Activated CD8-positive, alpha-beta T cell treated with anti-CD3 and anti-CD28 coated beads for 36 hours (primary cell): Measurements from ENCODE around the gene OR2T35. TPM values are rescaled to one million over a fixed set of nuclear protein-coding genes. Genes with fewer than 3 reads are reported as not detected.
"Not testable (repeated sequence)": the region's sequence is repeated elsewhere in the genome, so short reads cannot be mapped to it uniquely, and the experiment has no call there.

Source experiments
- ATAC-seq: fragments of 200-7000 bp; cut with Tn5 transposase; one replicate; pipeline ENCODE4 v1.10.0; 2021; ENCODE audit warnings: mild to moderate bottlenecking, moderate library complexity
- CTCF ChIA-PET: fragments of 350-600 bp; sonication (Branson Sonifier 250); formaldehyde crosslinking; loops from one replicate; lab custom pipeline; 2021; ENCODE audit warnings: antibody characterized with exemption; lab: Charles Lee
- POLR2A ChIA-PET: fragments of 350-600 bp; sonication (Branson Sonifier 250); formaldehyde crosslinking; loops from one replicate; lab custom pipeline; 2021; ENCODE audit warnings: antibody characterized with exemption; lab: Charles Lee
- DNase-seq: peaks from one replicate; pipeline ENCODE4 v3.0.0-alpha.2; 2020
- H3K27ac Mint-ChIP-seq: one replicate; pipeline ENCODE4 v1.8.0; 2021; ENCODE audit warnings: mild to moderate bottlenecking, mixed read lengths
- H3K27me3 Mint-ChIP-seq: one replicate; pipeline ENCODE4 v1.8.0; 2021; ENCODE audit warnings: mixed read lengths
- H3K36me3 Mint-ChIP-seq: one replicate; pipeline ENCODE4 v1.8.0; 2021; ENCODE audit warnings: low read depth, mixed read lengths
- H3K4me1 Mint-ChIP-seq: one replicate; pipeline ENCODE4 v1.8.0; 2021; ENCODE audit warnings: low read depth, mixed read lengths
- H3K4me3 Mint-ChIP-seq: one replicate; pipeline ENCODE4 v1.8.0; 2021; ENCODE audit warnings: mild to moderate bottlenecking, moderate library complexity, mixed read lengths
- H3K9me3 Mint-ChIP-seq: one replicate; pipeline ENCODE4 v1.8.0; 2021; ENCODE audit warnings: mixed read lengths
- intact Hi-C: fragments of 100-400 bp; cut with micrococcal nuclease; formaldehyde crosslinking; loops from one replicate; pipeline ENCODE4 v1.10.0; 2022
- total RNA-seq, 2 experiments: library from RNA; stranded (reverse); gene quantifications; one replicate each; pipeline ENCODE4 v1.2.3, GENCODE V29; 2021
- TF ChIP-seq, protein P1 (sequence below): fragments of 200-600 bp; IDR thresholded peaks from one replicate; pipeline ENCODE4 v1.8.0; 2022; ENCODE audit warnings: antibody characterized with exemption, mild to moderate bottlenecking

Gene OR2T35
- total RNA-seq, 2 experiments from 2014 or later: not detected

DNA sequence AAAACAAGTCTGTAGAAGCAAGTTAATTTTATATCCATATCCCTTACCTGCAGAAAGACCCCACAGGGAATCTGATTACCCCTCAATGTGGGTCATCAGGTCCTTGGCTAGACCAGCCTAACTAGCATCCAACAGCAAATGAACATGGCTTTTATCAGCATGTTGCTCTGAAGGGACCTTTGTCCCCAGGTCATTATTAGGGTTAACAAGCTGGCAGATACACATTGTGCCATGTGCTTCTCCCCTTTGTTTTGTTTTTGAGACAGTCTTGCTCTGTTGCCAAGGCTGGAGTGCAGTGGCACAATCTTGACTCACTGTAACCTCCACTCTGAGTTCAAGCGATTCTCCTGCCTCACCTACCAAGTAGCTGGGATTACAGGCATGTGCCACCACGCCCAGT lies 10.1 kb downstream of the OR2T35 start, which contains the start of gene OR2T11:
Gene OR2T11, minus strand, starts transcription at position 101 of the 400 bp plus-strand sequence. CDS start 7,963 bp downstream, outside the sequence.
- intact Hi-C loops: loop anchor here (5.0 kb wide), 1 partner anchor 178 kb away; no protein-coding TSS in a partner anchor
- H3K4me1 Mint-ChIP-seq, CTCF ChIA-PET: not testable (repeated sequence)

DNA sequence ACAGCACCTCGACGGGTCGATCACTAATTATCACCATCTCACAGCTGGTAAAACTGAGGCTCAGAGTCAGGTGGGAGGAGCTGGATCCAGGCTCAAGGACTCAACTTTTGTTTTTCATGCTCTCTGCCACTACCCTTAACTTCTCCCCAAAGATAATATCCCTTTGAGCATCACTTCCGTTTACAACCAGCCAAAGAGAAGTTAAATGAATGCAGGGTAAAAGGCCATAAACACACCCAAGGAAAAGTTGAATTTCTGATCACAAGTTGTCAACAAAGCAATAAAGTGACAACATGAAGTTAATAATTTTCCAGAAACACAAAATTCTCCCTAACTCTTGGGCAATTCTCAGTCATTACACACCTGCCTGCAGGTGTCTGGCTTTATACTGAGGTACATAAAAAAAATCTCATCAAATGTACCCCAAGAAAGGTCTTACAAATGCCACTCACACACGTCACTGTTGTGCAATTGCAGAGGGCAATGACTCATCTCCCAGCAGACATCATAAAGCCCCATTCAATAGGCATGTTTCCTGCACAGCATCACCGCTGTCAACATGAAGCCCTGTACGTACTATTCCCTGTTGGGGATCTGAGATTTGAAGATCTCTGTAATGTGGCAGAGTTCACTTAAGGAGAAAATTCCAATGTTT lies 13.6 kb downstream of the OR2T35 start:
- Mint-ChIP-seq H3K27ac (no peak overlapping the region), H3K4me1 (no peaks in the 10 kb centered on the region), H3K9me3 (no peaks in the 10 kb centered on the region), H3K4me3 (no peak overlapping the region), H3K27me3 (peaks cover 2% of the 10 kb centered on the region), H3K36me3 (no peaks in the 10 kb centered on the region)
- ChIA-PET POLR2A (no interaction called here), CTCF (interaction anchor here (1.2 kb wide), 1 partner anchor 9 kb away, joined by 5 read pairs; no protein-coding TSS in a partner anchor)
- TF ChIP-seq, protein P1, sequence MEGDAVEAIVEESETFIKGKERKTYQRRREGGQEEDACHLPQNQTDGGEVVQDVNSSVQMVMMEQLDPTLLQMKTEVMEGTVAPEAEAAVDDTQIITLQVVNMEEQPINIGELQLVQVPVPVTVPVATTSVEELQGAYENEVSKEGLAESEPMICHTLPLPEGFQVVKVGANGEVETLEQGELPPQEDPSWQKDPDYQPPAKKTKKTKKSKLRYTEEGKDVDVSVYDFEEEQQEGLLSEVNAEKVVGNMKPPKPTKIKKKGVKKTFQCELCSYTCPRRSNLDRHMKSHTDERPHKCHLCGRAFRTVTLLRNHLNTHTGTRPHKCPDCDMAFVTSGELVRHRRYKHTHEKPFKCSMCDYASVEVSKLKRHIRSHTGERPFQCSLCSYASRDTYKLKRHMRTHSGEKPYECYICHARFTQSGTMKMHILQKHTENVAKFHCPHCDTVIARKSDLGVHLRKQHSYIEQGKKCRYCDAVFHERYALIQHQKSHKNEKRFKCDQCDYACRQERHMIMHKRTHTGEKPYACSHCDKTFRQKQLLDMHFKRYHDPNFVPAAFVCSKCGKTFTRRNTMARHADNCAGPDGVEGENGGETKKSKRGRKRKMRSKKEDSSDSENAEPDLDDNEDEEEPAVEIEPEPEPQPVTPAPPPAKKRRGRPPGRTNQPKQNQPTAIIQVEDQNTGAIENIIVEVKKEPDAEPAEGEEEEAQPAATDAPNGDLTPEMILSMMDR: no peak
- no peak for ATAC-seq
- DNase-seq: no peak
- intact Hi-C loops: loop anchor here (5.0 kb wide), 1 partner anchor 174 kb away; no protein-coding TSS in a partner anchor

More for the DNA sequence above, 10.1 kb downstream of the OR2T35 start, which contains the start of gene OR2T11:
- H3K4me3 Mint-ChIP-seq, DNase-seq, POLR2A ChIA-PET, H3K27ac Mint-ChIP-seq, ATAC-seq, H3K36me3 Mint-ChIP-seq, H3K9me3 Mint-ChIP-seq, H3K27me3 Mint-ChIP-seq: not testable (repeated sequence)

DNA sequence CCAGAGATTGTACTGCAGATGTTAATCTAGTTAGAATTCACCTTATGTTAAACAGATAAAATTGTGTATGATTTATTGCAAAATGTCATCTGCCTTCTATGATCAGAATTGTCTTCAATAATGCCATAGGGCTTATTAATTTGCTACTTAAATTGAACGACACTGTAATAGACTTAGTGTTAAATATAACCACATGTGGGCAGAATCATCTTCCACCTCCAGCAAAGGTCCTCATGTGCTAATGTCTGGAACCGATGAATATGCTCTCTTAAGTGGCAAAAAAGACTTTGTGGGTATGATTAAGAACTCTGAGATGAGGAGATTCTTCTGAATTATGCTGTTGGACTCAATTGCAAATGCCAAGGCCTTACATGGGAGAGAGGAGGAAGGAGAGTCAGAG lies 14.5 kb downstream of the OR2T35 start:
- DNase-seq (no peak), ATAC-seq (no peak)
- Mint-ChIP-seq H3K27me3 (peaks cover 2% of the 10 kb centered on the region), H3K9me3 (no peaks in the 10 kb centered on the region), H3K4me1 (no peaks in the 10 kb centered on the region), H3K4me3 (no peak overlapping the region), H3K27ac (no peak overlapping the region), H3K36me3 (no peaks in the 10 kb centered on the region)
- TF ChIP-seq, protein P1: no peak
- intact Hi-C loops: loop anchor here (5.0 kb wide), 1 partner anchor 173 kb away; no protein-coding TSS in a partner anchor
- CTCF ChIA-PET: interaction anchor here (1.2 kb wide), 1 partner anchor 8 kb away, joined by 5 read pairs; no protein-coding TSS in a partner anchor
- POLR2A ChIA-PET: no interaction called here

DNA sequence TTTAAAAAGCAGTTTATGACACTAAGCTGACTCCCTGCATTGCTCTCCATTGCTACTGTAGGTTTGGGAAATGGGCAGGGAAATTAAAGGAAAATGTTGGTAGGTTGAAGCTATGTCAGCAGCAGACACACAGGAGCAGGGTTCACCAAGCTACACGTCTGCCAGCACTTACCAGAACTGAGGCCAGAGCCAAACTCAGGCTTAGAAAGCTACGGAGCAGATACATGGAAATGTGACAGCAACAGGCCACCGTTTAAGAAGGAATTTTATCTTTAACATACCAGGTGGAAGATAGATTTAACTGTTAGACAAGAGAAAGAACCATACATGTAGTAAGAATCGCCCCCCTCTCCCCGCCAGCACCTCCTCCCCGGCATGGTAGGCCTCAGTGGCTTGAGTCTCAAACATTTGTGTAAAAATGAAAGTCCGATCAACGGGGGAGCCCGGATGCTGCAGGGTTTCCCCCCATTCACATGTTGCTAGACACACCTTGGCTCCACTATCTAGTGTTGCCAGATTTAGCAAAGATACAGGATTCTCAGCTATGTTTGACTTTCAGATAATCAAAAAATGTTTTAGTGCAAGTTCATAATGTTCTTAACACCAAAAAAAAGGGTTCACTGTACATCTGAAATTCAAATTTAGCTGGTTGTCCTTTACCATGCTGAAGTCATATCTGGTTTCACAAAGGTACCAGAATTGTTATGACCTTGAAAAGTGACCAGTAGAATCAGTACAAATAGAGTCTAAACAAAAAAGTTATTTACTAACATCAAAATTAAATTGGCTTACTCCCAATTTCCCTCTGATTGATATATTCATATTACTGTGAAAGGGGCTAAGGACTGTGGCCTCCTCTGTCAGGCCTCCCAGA lies 16.9 kb downstream of the OR2T35 start:
- Mint-ChIP-seq H3K9me3 (no peaks in the 10 kb centered on the region), H3K27me3 (peaks cover 2% of the 10 kb centered on the region), H3K4me1 (no peaks in the 10 kb centered on the region), H3K36me3 (no peaks in the 10 kb centered on the region), H3K27ac (no peak overlapping the region), H3K4me3 (no peak overlapping the region)
- ATAC-seq: no peak
- ChIA-PET POLR2A (no interaction called here), CTCF (interaction anchor here (0.8 kb wide), 1 partner anchor 51 kb away, joined by 3 read pairs; no protein-coding TSS in a partner anchor)
- intact Hi-C loops: no loop called here
- DNase-seq: no peak
- TF ChIP-seq, protein P1: no peak

DNA sequence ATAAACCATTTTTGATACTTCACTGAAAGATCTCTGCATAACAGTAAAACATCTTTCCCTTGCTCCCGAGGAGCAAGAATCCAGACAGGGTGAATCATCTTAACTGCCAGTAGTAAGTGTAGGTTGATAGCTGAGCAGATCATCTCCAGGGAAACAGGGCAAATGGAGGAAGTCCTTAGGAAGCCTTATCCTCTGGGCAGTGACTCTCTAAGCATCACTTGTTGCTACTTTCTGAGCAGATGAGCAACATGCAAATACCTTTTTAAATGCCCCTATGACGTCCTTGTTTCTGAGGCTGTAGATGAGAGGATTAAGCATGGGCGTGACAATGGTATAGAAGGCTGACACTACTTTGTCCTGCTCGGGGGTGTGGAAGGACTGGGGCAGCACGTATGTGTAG lies 19.1 kb downstream of the OR2T35 start:
- ATAC-seq (no peak), DNase-seq (no peak)
- peaks cover 2% of the 10 kb centered on the region for H3K27me3 Mint-ChIP-seq
- H3K36me3 Mint-ChIP-seq: no peaks in the 10 kb centered on the region
- TF ChIP-seq, protein P1: no peak
- H3K27ac Mint-ChIP-seq: no peak overlapping the region
- ChIA-PET POLR2A (no interaction called here), CTCF (interaction anchor here (0.8 kb wide), 1 partner anchor 60 kb away, joined by 4 read pairs; no protein-coding TSS in a partner anchor)
- H3K4me1 Mint-ChIP-seq: no peaks in the 10 kb centered on the region
- intact Hi-C loops: no loop called here
- H3K9me3 Mint-ChIP-seq: no peaks in the 10 kb centered on the region
- H3K4me3 Mint-ChIP-seq: no peak overlapping the region
